IMR-90 (cell line): Measurements from ENCODE around the gene ZNHIT6. TPM values are rescaled to one million over a fixed set of nuclear protein-coding genes. Genes with fewer than 3 reads are reported as not detected.
A peak's percentile ranks its signal among the peaks of the same experiment; 100 is the strongest.

ENCODE experiments used
- ATAC-seq: fragments of 200-7000 bp; cut with Tn5 transposase; 2 replicates; pipeline ENCODE4 v1.9.1; 2020; ENCODE audit warnings: low read depth, mild to moderate bottlenecking, moderate library complexity
- BruUV-seq: library from RNA; stranded (reverse); fragments of 400-500 nt; replicated peaks from 2 replicates; lab custom pipeline; 2021; lab: Mats Ljungman, UMichigan
- CTCF ChIA-PET: fragments of 300-600 bp; formaldehyde crosslinking; extraction: SDS; loops from one replicate; lab custom pipeline; 2021; ENCODE audit warnings: antibody characterized with exemption; lab: Yijun Ruan, JAX
- POLR2A ChIA-PET: fragments of 300-600 bp; sonication (Branson Sonifier 250); formaldehyde crosslinking; loops from one replicate; lab custom pipeline; 2022; ENCODE audit warnings: antibody characterized with exemption; ENCODE audit not compliant: unreplicated experiment; lab: Charles Lee
- DNase-seq: peaks from one replicate; pipeline ENCODE4 v3.0.0; 2013
- H2AFZ ChIP-seq: replicated peaks from 2 replicates; pipeline ENCODE3; 2013; ENCODE audit warnings: low read length, mild to moderate bottlenecking; ENCODE audit not compliant: poor library complexity
- H2AK5ac ChIP-seq: 2 replicates; pipeline ENCODE4 v1.6.1; 2013; ENCODE audit warnings: low read depth, low read length, inconsistent platforms
- H2AK9ac ChIP-seq: replicated peaks from 2 replicates; pipeline ENCODE3; 2013; ENCODE audit warnings: mild to moderate bottlenecking, low read depth, low read length, moderate library complexity; ENCODE audit not compliant: poor library complexity
- H2BK120ac ChIP-seq: 2 replicates; pipeline ENCODE4 v1.6.1; 2013; ENCODE audit warnings: low read depth, low read length, inconsistent platforms
- H2BK15ac ChIP-seq: 3 replicates; pipeline ENCODE4 v1.6.1; 2013; ENCODE audit warnings: low read depth, low read length, inconsistent platforms
- H2BK20ac ChIP-seq: 2 replicates; pipeline ENCODE4 v1.6.1; 2013; ENCODE audit warnings: low read depth, mild to moderate bottlenecking, inconsistent platforms, low read length, moderate library complexity
- H2BK5ac ChIP-seq: 2 replicates; pipeline ENCODE4 v1.6.1; 2013; ENCODE audit warnings: mild to moderate bottlenecking, low read depth, low read length, inconsistent platforms; ENCODE audit not compliant: poor library complexity, severe bottlenecking
- H3K14ac ChIP-seq: replicated peaks from 2 replicates; pipeline ENCODE4 v1.6.1; 2013; ENCODE audit warnings: low read depth, low read length, inconsistent platforms
- H3K18ac ChIP-seq: 2 replicates; pipeline ENCODE4 v1.6.1; 2013; ENCODE audit warnings: low read depth, low read length, control low read depth
- H3K23ac ChIP-seq: 2 replicates; pipeline ENCODE4 v1.6.1; 2013; ENCODE audit warnings: low read depth, low read length, inconsistent platforms
- H3K27ac ChIP-seq: 2 replicates; pipeline ENCODE4 v1.5.1; 2013; ENCODE audit warnings: mild to moderate bottlenecking, control low read depth, low read length; ENCODE audit not compliant: insufficient read depth
- H3K27me3 ChIP-seq: 2 replicates; pipeline ENCODE4 v1.6.1; 2013; ENCODE audit warnings: low read length; ENCODE audit not compliant: control insufficient read depth, insufficient read depth
- H3K36me3 ChIP-seq: 2 replicates; pipeline ENCODE4 v1.6.1; 2013; ENCODE audit warnings: low read length, mixed read lengths; ENCODE audit not compliant: control insufficient read depth, insufficient read depth
- H3K4ac ChIP-seq: 2 replicates; pipeline ENCODE4 v1.6.1; 2013; ENCODE audit warnings: low read depth, low read length, inconsistent platforms
- H3K4me1 ChIP-seq: 2 replicates; pipeline ENCODE4 v1.6.1; 2013; ENCODE audit warnings: low read length, mixed read lengths; ENCODE audit not compliant: control insufficient read depth, insufficient read depth
- H3K4me2 ChIP-seq: 2 replicates; pipeline ENCODE4 v1.6.1; 2013; ENCODE audit warnings: low read depth, mild to moderate bottlenecking, control low read depth, low read length, moderate library complexity
- H3K4me3 ChIP-seq: 2 replicates; pipeline ENCODE4 v1.5.1; 2013; ENCODE audit warnings: low read depth, mild to moderate bottlenecking, control low read depth, low read length, moderate library complexity; ENCODE audit not compliant: insufficient read depth
- H3K56ac ChIP-seq: 2 replicates; pipeline ENCODE4 v1.6.1; 2013; ENCODE audit warnings: low read length, inconsistent platforms; ENCODE audit not compliant: insufficient read depth; ENCODE audit errors: extremely low read depth
- H3K79me1 ChIP-seq, 2 experiments: 2 replicates each; pipeline ENCODE4 v1.6.1; 2013; ENCODE audit warnings: low read length in 2 of 2, inconsistent platforms in 1 of 2, low read depth in 1 of 2
- H3K9ac ChIP-seq: 2 replicates; pipeline ENCODE4 v1.6.1; 2013; ENCODE audit warnings: low read depth, low read length, control low read depth
- H3K9me1 ChIP-seq: 2 replicates; pipeline ENCODE4 v1.6.1; 2013; ENCODE audit warnings: low read length, inconsistent platforms; ENCODE audit not compliant: insufficient read depth
- H3K9me3 ChIP-seq: 2 replicates; pipeline ENCODE4 v1.6.1; 2013; ENCODE audit warnings: low read length; ENCODE audit not compliant: control insufficient read depth, insufficient read depth
- H4K20me1 ChIP-seq: 2 replicates; pipeline ENCODE4 v1.6.1; 2013; ENCODE audit warnings: low read length, inconsistent platforms; ENCODE audit not compliant: insufficient read depth
- H4K5ac ChIP-seq: 2 replicates; pipeline ENCODE4 v1.6.1; 2013; ENCODE audit warnings: mild to moderate bottlenecking, low read depth, low read length, control low read depth
- H4K8ac ChIP-seq, 2 experiments: 2 replicates each; pipeline ENCODE4 v1.6.1; 2013; ENCODE audit warnings: low read depth in 2 of 2, low read length in 2 of 2, control low read depth in 1 of 2, inconsistent platforms in 1 of 2
- H4K91ac ChIP-seq: 2 replicates; pipeline ENCODE4 v1.6.1; 2013; ENCODE audit warnings: low read depth, low read length, inconsistent platforms; ENCODE audit not compliant: insufficient read depth
- CEBPB ChIP-seq: IDR thresholded peaks from 2 replicates; pipeline ENCODE4 v1.6.1; 2012; ENCODE audit warnings: low read depth, low read length, improper control_type of control experiment
- ELK1 ChIP-seq: fragments of 150-350 bp; IDR thresholded peaks from 2 replicates; pipeline ENCODE4 v1.6.1; 2016; ENCODE audit warnings: low read depth, mild to moderate bottlenecking, low read length, moderate library complexity, borderline replicate concordance
- MAFK ChIP-seq: IDR thresholded peaks from 2 replicates; pipeline ENCODE4 v1.6.1; 2012; ENCODE audit warnings: low read depth, low read length, improper control_type of control experiment
- MXI1 ChIP-seq: IDR thresholded peaks from 2 replicates; pipeline ENCODE4 v1.6.1; 2012; ENCODE audit warnings: low read depth, mild to moderate bottlenecking, low read length, moderate library complexity, borderline replicate concordance
- RCOR1 ChIP-seq: IDR thresholded peaks from 2 replicates; pipeline ENCODE4 v1.6.1; 2012; ENCODE audit warnings: mild to moderate bottlenecking, low read length, improper control_type of control experiment; ENCODE audit not compliant: insufficient replicate concordance
- SMC3 ChIP-seq: fragments of 150-350 bp; IDR thresholded peaks from 2 replicates; pipeline ENCODE4 v1.6.1; 2016; ENCODE audit warnings: low read depth, mild to moderate bottlenecking, antibody characterized with exemption, low read length, moderate library complexity
- USF2 ChIP-seq: fragments of 150-350 bp; IDR thresholded peaks from 2 replicates; pipeline ENCODE4 v1.6.1; 2017; ENCODE audit warnings: mild to moderate bottlenecking, antibody characterized with exemption, low read length, low read depth
- WGBS, 2 experiments: methylation state at CpG; one replicate each; pipeline versions ENCODE4 v1.1.5 to v1.1.7; 2013; ENCODE audit warnings: missing lambda C conversion rate in 2 of 2; ENCODE audit not compliant: insufficient read length in 1 of 2; ENCODE audit errors: extremely low coverage in 2 of 2; 5-methylcytosine and 5-hydroxymethylcytosine counted together
- dilution Hi-C: fragments of 300-500 bp; cut with HindIII; formaldehyde crosslinking; loops from one replicate; pipeline ENCODE4 v1.14.3; 2018; ENCODE audit warnings: low sequenced_read_pairs; ENCODE audit not compliant: unreplicated experiment
- in situ Hi-C: fragments of 300-500 bp; cut with MboI; formaldehyde crosslinking; loops from 3 replicates; pipeline ENCODE4 v1.14.3; 2019; ENCODE audit warnings: low sequenced_read_pairs, inconsistent platforms, mixed read lengths
- intact Hi-C: fragments of 100-400 bp; cut with micrococcal nuclease; formaldehyde crosslinking; loops from 2 replicates; pipeline ENCODE4 v1.10.0; 2022
- polyA plus RNA-seq, 3 experiments: library from polyadenylated mRNA; depleted of rRNA; stranded (reverse); fragments of >200 nt; gene quantifications; 2 replicates each; pipeline ENCODE4 v1.2.3, GENCODE V29; 2012; ENCODE audit warnings: low replicate concordance in 1 of 3
- total RNA-seq: library from RNA; depleted of rRNA; stranded (reverse); fragments of >200 nt; gene quantifications from 2 replicates; pipeline ENCODE4 v1.2.3, GENCODE V29; 2012

Gene ZNHIT6
- total and polyA plus RNA-seq, 2 of the 4 experiments (the other 2 are of a cell fraction) = 9.0 to 13.7 TPM

- H3K4me1 ChIP-seq = peaks cover 10% of the 10 kb centered on the region
- H2BK20ac ChIP-seq = no peak overlapping the region
- H2BK120ac ChIP-seq = no peak overlapping the region
- no peak for TF ChIP-seq MAFK
- TF ChIP-seq MXI1 = no peak
- TF ChIP-seq RCOR1 = peak; percentile 60
- TF ChIP-seq ELK1 = no peak
- no peak for TF ChIP-seq CEBPB
- no peak for TF ChIP-seq USF2
- no peak for TF ChIP-seq SMC3
- no peaks in the 10 kb centered on the region; the same call in 1 of the 2 replicates for H4K20me1 ChIP-seq
- no peaks in the 10 kb centered on the region for H3K79me1 ChIP-seq
- ATAC-seq (no peak), DNase-seq (no peak)
- H3K4me2 ChIP-seq = no peak overlapping the region
- ChIA-PET CTCF (no interaction called here), POLR2A (no interaction called here)
- no peak overlapping the region for H3K9ac ChIP-seq
- H2AFZ ChIP-seq = no peak overlapping the region
- no peak overlapping the region for H4K91ac ChIP-seq
- no peak overlapping the region for H2BK5ac ChIP-seq
- BruUV-seq = no TSS peak
- no peak overlapping the region for H2AK5ac ChIP-seq
- H3K56ac ChIP-seq = no peak overlapping the region
- H3K18ac ChIP-seq = no peak overlapping the region
- in situ Hi-C loops = no loop called here
- dilution Hi-C loops = no loop called here
- H4K5ac ChIP-seq = no peak overlapping the region
- H3K36me3 ChIP-seq = no peaks in the 10 kb centered on the region
- H3K9me1 ChIP-seq = peaks cover 3% of the 10 kb centered on the region; the same call in 1 of the 2 replicates
- H3K27me3 ChIP-seq = no peaks in the 10 kb centered on the region
- intact Hi-C loops = no loop called here
- peaks cover 6% of the 10 kb centered on the region for H3K9me3 ChIP-seq
- no peak overlapping the region for H2AK9ac ChIP-seq
- H3K23ac ChIP-seq = no peak overlapping the region
- H4K8ac ChIP-seq = no peak overlapping the region
- no peak overlapping the region for H3K4ac ChIP-seq
- H3K4me3 ChIP-seq = no peak overlapping the region
- H2BK15ac ChIP-seq = no peak overlapping the region
- WGBS, 2 experiments = no CpG with 5 or more reads among the region's 1 CpG
- H3K14ac ChIP-seq = no peak overlapping the region
- H3K27ac ChIP-seq = no peak overlapping the region
These were observed 86.8 kb downstream of the ZNHIT6 start for GRCh38 chr1:85621430-85621829.
